ENCODE results near the gene CYB5R3.

CYB5R3 gene

GRCh38 chr22:42649246-42650099 is at the start of gene CYB5R3:
TSS of gene CYB5R3 (minus strand) at chr22:42649392. CDS start at chr22:42649315, 77 bp downstream.
- DNase-seq: peak; percentile 75

GRCh38 chr22:42697542-42698013 is 48.4 kb upstream of the CYB5R3 start:
- no peak for DNase-seq

GRCh38 chr22:42696331-42696967 is 47.3 kb upstream of the CYB5R3 start:
- DNase-seq: no peak

GRCh38 chr22:42695294-42695693 is 46.1 kb upstream of the CYB5R3 start:
- DNase-seq: no peak

GRCh38 chr22:42693763-42694683 is 44.8 kb upstream of the CYB5R3 start:
- no peak for DNase-seq

GRCh38 chr22:42693055-42693762 is 44.0 kb upstream of the CYB5R3 start:
- DNase-seq: no peak

- DNase-seq: no peak
Measured at GRCh38 chr22:42692239-42693054, 43.3 kb upstream of the CYB5R3 start.

- DNase-seq: no peak
Measured at GRCh38 chr22:42691440-42691839, 42.2 kb upstream of the CYB5R3 start.

- no peak for DNase-seq
Measured at GRCh38 chr22:42688241-42689211, 39.3 kb upstream of the CYB5R3 start.

GRCh38 chr22:42686756-42687491 is 37.7 kb upstream of the CYB5R3 start:
- no peak for DNase-seq

- peak; percentile 65 for DNase-seq
Measured at GRCh38 chr22:42685941-42686653, 36.9 kb upstream of the CYB5R3 start.

- DNase-seq: peak; percentile 46
Measured at GRCh38 chr22:42684462-42685195, 35.4 kb upstream of the CYB5R3 start.

- no peak for DNase-seq
Measured at GRCh38 chr22:42683578-42684283, 34.5 kb upstream of the CYB5R3 start.

GRCh38 chr22:42682113-42682851 is 33.1 kb upstream of the CYB5R3 start:
- DNase-seq: no peak

- no peak for DNase-seq
Measured at GRCh38 chr22:42680648-42681047, 31.5 kb upstream of the CYB5R3 start.

- DNase-seq: no peak
Measured at GRCh38 chr22:42679691-42680090, 30.5 kb upstream of the CYB5R3 start.

GRCh38 chr22:42678894-42679293 is 29.7 kb upstream of the CYB5R3 start:
- no peak for DNase-seq
